Measurements from ENCODE around the gene CFAP46.
A peak's percentile ranks its signal among the peaks of the same experiment; 100 is the strongest.
"Not testable (repeated sequence)": the region's sequence is repeated elsewhere in the genome, so short reads cannot be mapped to it uniquely, and the experiment has no call there.

The CFAP46 gene

DNA sequence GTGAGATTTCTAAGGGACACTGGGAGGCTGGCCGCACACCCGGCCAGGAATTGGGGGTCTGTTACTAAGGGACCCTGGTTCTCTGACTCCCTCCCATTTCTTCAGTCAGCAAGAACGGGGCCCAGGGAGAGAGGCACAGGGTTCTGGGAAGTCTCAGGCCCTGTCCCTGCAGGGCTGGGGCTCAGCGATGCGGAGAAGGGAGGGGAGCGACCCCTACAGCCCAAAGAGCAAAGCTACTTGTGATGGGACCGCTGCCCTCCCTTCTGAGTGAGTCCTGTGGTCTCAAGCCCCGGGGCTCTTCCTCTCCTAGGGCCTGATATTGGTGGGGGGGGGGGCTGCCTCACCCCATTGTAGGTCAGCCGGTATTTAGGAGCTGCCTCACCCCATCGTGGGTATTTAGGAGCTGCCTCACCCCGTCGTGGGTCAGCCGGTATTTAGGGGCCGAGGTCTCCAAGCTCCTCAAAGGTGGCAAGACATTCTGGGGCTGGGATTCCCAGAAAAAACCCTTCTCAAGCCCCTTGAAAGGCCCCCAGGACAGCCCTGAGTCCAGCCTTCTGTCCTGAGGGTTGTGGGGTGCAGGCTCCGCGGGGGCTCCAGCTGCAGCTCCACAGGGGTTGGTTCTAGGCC, 139.6 kb downstream of the CFAP46 start:
- DNase-seq, result no peak

DNA sequence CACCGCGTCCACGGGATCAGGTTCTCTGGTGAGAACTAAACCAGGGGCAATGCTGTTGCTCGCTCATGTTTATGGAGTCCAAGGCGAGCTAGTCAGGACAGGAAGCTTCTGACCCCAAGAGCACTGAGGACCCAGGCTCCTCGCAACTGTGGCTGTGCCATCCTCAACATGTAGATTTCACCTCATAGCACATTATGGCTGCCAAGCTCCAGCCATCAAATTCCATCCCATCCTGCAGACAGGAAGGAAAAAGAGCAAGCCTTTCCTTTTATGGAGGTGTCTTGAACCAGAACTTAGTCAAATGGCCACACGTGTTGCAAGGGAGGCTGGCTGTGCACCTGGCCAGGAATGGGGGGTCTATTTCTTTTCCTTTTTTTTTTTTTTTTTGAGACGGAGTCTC, 140.3 kb downstream of the CFAP46 start:
- DNase-seq, result no peak

DNA sequence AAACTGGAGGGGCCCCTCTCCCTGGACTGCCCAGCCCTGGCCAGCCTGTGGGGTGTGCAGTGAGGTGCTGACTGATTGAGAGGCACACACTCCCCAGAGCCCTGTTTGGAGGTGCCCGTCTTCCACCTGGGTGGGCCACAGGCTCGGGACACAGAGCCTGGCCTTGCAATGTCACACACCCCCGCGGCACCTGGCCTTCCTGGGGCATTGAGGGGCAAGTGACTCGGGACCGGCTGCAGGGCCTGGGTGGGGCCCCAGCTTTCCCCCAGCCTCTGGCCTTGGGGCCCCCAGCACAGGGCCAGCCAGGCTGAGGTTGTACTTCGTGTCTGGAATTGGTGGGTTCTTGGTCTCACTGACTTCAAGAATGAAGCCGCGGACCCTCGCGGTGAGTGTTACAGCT, 142.5 kb downstream of the CFAP46 start:
- no peak for DNase-seq

DNA sequence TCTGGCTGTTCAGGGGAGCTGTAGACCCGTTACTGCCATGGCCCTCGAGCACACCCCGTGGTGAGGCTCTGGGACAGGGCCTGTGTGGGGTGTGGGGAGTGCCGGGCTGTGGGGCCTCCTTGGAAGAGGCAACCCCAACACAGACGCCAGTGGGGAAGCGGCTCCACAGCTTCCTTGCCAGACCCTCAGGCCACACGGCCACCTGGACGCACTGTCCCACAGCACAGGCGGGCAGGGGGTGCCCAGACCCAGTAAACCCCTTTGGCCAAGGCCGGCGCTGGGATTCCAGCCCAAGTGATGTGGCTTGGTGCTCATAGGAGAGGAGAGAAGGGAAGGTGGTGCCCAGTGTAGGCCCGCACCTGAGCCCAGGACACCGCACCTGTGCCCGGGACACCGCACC, 143.5 kb downstream of the CFAP46 start:
- no peak for DNase-seq

DNA sequence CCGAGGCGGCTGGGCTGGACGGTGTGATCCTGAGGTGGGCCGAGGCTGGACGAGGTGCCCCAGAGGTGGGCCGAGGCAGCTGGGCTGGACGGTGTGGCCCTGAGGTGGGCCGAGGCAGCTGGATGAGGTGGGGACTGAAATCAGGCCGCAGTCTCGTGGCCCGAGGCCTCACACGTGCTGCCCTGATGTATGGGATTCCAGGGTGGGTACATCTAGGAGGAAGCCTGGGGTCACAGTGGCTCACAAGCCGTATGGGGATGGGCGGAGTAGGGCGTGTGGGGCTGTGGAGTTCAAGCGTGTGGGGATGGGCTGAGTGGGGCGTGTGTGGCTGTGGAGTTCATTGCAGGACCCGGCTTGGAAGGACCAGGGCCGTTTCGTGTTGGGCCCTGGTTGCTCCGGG, 144.0 kb downstream of the CFAP46 start:
- no peak for DNase-seq

DNA sequence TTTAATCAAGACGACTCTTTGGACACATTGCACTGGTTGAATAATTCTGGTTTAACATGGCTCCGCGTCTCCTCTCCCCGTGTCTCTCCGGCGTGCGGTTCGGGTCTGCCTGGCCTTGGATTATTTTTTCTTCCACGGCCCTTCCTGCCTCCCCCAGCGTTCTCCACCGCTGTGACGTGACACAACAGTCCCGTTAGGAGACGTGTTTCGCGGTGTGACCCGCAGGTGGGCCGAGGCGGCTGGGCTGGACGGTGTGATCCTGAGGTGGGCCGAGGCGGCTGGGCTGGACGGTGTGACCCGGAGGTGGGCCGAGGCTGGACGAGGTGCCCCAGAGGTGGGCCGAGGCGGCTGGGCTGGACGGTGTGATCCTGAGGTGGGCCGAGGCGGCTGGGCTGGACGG, 144.4 kb downstream of the CFAP46 start:
- DNase-seq, result not testable (repeated sequence)

DNA sequence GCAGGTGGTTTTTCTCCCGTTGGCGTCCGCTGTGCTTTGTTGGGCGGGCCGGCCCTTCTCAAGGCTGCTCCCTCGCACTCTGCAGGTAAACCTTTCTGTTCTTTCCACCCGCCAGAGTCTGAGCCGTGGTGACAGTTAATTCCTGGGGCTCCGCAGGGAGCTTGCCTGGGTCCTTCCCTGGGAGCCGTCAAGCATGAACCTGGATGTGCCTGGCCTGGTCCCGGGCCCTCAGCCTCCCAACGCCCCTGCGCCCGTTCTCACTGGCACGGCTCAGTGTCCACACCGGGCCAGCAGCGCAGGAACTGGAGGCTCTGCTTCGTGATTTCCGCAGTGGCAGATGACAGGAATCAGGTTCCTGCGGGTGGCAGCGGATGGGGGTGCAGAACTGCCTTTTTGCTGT, 145.5 kb downstream of the CFAP46 start:
- no peak for DNase-seq

DNA sequence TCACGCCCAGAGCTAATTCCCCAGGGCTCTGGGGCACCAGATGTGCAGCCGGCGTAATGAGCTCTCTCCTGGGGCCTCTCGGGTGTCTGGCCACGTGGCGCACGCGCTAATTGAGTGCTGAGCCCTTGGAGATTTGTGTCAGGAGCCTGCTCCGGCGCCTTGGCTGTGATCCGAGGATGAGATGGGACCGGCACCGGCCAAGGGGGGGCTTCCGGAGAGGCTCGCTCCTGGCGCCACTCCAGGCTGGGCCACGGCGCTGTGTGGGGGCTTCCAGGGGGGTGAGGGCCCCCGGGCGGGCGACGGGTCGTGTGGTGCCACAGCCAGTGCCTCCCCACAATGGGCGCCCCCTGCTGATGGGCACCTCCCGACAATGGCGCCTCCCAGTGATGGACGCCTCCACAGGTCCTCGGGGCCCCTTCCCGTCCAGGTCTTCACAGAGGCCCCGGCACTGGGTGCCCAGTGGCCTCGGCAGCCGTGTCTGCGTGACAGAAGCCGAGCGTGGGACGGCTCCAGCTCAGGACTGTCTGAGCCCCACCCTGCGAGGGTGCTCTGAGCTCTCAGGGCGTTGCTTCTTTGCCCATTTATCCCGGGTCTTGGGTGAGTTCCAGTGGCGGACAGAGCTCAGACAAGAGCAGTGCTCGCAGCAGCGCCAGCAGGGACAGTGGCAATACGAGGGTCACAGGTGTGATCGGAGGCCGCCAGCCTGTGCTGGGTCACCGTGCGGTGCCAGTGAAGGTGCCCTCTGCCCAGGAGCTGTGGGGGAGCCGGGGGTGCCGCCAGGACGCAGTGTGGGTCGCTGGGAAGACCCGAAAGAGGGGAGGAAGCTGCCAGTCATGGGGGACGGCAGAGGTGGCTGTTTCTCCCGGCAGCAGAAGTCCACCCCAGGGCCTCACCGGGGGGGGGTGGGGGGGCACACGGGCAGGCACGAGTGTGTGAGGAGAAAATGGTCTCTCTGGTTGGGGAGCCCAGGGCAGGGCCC, 148.2 kb downstream of the CFAP46 start:
- no peak for DNase-seq

DNA sequence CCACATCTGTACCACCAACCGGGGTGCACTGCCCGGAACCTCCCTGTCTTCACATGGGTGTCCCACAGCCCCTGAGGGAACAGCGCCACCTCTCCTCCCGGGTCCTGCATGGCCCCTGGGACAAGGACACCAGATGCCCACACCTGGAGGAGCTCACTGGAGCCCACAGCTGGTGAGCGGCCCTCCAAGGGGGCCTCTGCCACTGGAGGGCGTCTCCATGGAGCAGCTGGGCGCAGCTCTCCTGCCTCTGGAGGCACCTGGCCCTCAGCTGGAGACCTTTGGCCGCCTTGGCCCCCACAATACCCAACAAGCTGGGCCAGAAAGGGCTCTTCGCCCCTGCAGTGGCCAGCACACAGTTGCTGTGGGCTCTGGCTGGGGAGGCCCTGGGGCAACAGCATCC, 149.2 kb downstream of the CFAP46 start:
- DNase-seq, result no peak

DNA sequence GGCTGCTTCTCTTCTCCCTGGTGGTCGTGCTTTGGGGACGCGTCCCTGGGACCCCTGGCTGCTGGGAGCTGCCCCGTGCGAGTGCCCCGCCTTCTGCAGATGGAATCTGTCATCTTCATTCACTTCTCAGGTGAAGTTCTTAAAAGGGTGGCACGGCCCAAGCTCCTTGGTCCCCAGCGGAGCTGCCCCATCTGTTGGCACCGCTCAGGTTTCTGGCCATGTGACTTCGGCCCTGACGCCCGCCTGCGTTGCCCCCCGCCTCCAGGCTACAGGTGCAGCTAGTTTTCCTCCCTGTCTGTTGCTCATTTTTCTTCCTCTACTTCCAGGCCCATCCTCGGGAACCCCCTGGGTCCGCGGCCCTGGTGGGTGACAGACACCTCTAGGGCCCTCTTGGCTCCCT, 149.6 kb downstream of the CFAP46 start:
- no peak for DNase-seq

DNA sequence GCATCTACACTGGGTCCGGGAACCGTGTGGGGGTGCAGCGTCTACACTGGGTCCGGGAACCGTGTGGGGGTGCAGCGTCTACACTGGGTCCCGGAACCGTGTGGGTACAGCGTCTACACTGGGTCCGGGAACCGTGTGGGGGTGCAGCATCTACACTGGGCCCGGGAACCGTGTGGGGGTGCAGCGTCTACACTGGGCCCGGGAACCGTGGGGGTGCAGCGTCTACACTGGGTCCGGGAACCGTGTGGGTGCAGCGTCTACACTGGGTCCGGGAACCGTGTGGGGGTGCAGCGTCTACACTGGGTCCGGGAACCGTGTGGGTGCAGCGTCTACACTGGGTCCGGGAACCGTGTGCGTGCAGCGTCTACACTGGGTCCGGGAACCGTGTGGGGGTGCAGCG, 150.3 kb downstream of the CFAP46 start:
- DNase-seq, result not testable (repeated sequence)

DNA sequence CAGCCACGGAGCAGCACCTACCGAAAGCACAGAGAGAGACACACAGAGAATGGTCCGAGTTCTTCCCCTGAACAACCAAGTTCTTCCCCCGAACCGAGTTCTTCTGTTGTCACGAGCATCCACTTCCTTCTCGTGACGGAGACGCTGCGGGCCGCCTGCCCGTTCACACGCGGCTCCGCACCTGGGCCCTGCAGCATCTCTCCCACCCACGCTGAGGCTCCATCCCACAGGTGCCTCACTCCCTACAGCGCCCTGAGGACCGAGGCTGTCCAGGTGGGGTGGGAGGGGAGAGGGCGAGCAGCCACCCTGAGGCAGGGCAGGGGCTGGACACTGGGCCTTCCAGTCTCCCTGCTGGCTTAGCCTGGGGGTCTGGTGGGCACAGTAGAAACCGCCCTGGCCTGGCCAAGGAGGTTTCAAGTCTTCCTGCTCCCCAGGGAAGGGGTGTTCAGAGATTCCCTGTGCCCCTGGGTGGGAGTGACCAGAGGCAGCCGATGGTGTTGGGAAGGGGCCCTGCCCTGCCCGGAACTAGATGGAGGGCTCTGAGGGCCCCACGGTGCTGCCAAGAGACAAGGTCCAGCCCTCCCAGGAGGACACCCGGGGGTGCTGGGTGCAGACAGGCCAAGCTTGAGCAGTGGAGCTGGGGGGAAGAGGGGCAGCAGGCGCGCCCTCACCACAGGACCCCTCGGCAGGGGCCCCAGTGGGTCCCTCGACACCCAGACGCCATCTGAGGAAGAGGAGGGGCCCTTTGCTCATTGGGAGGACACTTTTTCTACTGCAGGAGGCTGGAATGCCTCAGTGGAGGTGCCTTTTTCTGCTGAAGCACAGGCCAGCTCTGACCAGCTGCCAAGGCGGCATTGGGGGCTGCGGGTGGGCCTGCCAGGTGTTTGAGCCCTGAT, 151.2 kb downstream of the CFAP46 start:
- DNase-seq, result no peak

DNA sequence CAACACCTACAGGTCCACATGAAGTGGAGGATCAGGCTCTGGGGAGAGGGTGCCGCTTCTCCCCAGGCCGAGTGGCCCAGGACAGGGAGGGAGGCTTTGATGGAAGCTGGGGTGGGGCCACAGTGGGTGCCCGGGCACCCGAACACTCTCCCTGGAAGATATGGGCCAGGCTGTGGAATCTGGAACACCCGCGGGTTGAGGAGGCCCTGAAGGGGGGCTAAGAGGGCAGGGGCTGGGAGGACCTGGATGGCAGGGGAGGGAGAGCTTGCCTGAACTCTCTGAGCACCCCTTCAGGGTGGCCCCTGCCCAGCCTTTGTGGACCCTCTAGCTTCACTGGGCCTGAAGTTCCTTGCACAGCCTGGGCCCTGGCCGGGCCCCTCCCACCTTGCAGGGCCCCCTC, 151.9 kb downstream of the CFAP46 start:
- DNase-seq, result no peak

DNA sequence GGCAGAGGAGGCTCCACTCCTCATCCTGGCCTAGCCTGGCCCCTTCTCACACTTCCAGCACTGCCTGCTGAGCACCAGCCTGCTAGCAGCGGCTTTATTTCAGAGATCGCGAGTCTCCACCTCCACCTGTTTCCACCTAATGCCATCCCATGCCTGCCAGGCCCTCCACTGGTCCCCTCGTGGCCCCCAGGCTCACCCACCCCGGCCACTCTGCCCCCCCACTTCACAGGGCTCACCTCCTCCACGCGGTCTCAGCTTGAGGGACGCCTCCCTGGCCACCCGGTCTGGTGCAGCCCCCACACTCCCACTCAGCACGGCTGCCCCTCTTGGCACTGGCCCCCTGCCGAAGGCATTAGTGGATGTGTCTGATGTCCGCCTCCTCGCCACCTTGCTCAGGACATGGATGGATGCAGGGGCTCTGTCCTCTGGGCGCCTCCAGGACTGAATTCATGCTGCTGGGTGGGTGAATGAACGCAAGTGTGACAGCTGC, 152.7 kb downstream of the CFAP46 start:
- DNase-seq, result no peak

DNA sequence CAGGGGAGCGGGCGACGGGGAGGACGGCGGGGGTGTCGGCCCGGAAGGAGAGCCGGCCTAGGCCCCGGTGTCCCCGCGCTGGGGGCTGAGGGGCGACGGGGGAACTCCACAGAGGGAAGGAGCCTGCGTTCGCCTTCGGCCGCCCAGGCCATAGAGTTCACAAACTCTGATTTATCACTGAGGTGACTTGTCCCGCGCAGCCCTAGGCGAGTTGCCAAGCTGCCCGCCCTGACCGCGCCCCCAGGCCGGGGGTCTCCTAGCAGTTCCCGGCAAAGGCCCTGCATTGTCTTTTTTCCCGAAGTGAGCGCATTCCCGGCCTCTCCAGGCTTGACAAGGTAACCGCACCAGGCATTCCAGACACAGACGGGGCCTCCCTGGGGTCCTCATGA, 153.5 kb downstream of the CFAP46 start:
- no peak for DNase-seq

DNA sequence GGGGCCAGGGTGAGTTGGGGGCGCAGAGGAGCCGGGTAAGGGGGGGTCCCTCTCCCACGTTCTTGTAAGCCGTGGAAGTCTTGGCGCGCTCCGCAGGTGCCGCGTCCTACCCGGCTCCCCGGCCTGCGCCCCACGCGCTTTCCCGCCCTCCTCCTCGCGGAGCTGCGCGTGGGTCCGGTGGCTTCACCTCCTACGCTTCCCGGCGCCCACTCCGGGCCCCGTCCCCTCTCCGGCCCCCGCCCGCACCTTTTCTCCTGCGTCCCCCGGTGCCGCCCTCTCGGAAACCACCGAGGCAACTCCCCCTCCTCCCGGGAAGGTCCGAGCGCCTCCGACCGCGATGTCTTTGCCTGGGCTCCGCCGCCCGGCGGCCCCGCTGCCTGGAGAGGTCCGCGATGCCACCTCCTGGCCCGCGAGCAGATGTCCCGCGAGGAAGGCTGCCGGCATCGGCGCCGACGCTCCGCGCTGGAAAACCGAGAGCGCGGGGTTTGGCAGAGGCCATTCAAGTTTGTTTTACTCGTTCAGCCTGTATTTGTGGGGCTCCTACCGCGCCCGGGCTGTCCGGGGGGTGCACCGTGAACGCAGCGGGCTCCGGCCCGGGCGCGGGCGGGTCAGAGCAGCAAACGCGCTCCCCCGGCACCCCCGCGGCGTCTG, 154.1 kb downstream of the CFAP46 start:
- peak; percentile 9 for DNase-seq

DNA sequence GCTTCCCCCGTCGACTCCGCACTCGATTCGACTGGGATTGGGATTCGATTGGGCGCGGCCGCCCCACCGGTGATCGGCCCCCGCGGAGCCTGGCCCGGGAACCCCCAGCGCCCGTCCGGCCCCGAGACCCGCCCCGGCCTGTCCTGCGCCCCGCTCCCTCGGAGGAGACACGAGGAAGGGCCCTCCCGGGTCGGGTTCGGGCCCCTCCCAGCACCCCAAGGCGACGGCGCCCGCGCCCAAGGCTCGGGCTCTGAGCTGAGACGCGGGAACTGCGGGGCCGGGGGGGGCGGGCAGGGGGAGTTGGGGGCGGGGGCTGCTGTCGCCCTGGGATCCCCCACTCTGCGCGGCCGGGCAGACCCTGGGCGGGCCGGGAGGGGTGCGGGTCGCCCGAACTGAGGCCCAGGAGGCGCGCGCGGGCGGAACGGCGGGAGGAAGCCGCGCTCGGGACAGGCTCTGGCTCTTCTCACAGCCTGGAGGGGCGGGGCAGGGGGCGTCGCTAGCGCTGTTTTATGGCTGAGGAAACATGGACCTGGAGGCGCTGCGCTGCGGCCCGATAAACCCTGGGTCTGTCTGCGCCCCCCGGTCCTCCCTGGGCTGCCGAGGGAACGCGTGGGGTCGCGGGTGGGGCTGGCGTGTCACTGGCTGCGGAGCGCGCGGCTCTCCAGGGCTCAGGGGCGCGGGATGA, 154.7 kb downstream of the CFAP46 start:
- no peak for DNase-seq

DNA sequence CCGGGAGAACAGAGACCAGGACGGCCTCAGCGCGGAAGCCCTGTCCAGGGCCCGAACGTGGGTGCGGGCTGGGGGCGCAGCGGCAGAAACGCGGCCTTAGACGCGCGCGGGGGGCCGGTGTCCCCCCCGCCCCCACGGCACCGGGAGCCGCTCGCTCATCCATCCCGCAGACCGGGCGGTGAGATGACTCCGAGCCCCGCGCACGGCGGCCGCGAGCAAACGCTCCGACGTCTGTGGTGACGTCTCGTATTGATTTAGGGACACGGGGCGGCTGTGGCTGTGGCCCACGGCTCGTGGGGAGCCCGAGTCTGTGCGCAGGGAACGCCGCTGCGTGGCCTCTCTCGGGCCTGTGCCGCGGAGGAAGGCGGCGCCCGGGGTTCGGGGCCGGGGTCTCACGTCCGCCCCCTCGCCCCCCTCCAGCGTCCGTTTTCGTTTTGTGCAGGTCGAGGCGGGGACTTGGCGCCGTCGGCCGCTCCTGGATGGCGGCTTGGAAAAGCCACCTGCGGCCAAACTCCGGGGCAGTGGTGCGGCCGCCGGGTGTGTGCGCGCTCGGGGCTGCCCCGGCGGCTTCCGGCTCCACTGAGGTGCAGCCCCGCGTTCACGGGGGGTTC, 155.4 kb downstream of the CFAP46 start:
- no peak for DNase-seq

DNA sequence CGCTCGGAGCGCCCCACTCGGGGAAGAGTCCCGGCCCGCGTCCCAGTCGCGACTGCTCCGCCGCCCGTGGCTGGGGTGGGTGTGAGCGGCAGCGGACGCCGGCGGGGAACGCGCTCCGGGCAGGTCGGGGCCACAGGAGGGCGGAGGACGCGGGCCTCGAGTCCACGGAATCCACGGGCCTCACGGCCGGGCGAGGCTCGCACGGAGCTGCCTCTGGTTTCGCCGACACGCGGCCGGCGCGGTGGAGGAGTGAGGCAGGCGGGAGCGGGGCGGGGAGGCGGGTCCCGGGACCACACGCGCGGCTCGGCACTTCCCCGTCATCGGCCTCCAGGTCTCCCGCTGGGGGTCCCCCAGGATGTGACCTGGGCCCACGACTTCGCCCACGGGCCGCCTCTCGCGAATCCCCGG, 155.9 kb downstream of the CFAP46 start:
- no peak for DNase-seq

DNA sequence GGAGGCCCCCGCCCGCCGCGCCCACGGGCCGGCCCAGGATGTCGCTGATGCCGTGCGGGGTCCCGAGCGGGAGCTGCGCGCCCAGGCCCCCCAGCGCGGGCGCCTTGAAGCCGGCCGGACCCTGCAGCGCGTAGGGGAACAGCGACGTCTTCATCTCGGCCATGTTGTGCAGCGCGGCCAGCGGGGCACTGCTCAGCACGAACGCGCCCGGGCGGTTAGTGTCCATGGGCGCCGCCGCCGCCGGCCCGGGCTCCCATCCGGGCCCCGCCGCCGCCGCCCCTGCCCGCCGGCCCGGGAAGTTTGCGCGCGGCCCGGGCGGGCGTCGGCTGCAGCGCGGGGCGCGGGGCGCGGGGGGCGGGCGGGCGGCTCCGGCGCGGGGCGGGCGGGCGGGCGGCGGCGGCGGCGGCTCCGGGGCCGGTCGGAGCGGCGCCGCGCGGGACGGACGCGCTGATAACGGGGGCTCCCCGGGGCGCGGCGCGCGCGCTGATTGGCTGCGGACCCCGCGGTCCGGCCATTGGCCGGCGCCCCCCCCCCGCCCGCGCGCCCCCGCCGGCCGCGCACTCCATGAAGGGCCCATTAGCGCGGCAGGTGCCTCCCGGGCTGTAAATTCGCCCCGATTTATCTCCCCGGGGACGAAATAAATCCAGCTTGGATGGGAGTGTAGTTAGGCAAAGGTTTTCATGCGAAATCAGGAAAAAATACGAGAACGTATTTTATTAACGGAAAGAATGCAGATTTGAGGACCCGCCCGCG, 156.5 kb downstream of the CFAP46 start, which contains the start of gene NKX6-2:
Gene NKX6-2, minus strand, starts transcription at position 425 of the 753 bp plus-strand sequence. Its CDS starts 199 bp downstream, at position 226.
- DNase-seq, result no peak
